Hematopoietic multipotent progenitor cell treated with erythropoietin and hydrocortisone succinate and interleukin-3 and kit ligand, for 8 days (in vitro differentiated cells): ENCODE measurements around the gene LRRC72.
"Not testable (repeated sequence)": the region's sequence is repeated elsewhere in the genome, so short reads cannot be mapped to it uniquely, and the experiment has no call there.

Experiments used
- DNase-seq: peaks from one replicate; pipeline ENCODE4 v3.0.0-alpha.2; 2015

The LRRC72 gene

DNA sequence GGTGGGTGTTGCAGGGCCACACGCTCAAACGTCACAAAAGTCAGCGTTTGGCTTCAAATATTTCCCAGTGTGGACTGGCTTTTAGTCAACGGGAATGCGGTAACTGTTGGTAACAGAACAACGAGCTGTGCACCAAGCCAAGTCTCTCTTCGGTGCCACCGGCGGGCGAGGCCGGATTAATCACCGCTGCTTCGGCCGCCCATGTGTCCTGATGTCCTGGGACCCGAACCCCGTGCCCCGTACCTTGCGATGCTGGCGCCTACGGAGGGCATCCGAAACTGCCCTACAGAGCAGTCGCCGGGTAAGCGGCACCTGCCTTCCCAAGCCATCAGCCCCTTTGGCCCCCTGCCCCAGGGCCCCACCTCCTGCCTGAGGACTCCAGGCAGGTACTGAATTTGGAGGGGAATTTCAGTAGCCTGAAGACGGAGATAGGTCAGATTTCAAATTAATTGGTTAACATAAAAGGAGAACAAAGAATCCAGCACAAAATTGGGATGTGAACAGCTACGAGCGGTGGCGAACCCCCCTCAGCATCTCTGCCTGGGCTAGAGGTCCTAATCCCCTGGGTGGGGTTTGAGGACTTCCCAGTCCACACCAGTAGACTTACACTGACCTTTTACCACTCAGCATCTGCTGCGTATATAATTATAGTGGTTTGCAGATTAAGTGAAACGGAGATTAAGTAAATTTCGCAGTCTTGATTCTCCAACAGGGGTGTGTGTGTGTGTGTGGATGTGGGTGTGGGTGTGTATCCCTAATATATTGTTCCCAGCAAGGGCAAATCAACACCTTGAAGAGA, at the start of gene LRRC72:
LRRC72 (plus strand) TSS at position 84 of the 799 bp plus-strand sequence; CDS start at position 212, 128 bp downstream.
- DNase-seq: no peak

DNA sequence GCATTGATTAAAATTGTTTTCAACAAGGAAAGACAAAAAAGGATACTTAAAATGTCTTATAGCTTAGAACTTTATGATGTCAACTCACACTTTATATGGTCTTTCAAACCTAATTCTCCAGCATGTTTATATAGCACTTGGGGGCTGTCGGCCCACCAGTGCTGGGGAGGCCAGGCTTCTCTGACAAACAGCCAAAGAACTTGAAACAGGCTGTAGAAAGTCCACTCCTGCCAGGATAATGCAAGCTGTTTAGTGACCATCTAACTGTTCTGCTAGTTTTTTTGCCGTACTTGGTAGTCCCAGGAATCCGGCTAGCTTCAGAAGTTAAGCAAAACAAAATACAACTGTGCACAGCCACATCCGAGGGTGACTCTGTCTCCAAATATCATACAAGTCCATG, 47.5 kb upstream of the LRRC72 start:
- no peak for DNase-seq

- DNase-seq: no peak
Observed at GRCh38 chr7:16479591-16479990, 47.0 kb upstream of the LRRC72 start.

- DNase-seq: no peak
Observed at GRCh38 chr7:16484453-16485158, 42.0 kb upstream of the LRRC72 start.

GRCh38 chr7:16491148-16491547, 35.5 kb upstream of the LRRC72 start:
- DNase-seq: no peak

GRCh38 chr7:16492513-16493062, 34.0 kb upstream of the LRRC72 start:
- DNase-seq: no peak

- no peak for DNase-seq
Observed at GRCh38 chr7:16493266-16493665, 33.4 kb upstream of the LRRC72 start.

- DNase-seq: no peak
Observed at GRCh38 chr7:16494551-16494950, 32.1 kb upstream of the LRRC72 start.

- no peak for DNase-seq
Observed at GRCh38 chr7:16494955-16495719, 31.5 kb upstream of the LRRC72 start.

GRCh38 chr7:16498122-16498521, 28.5 kb upstream of the LRRC72 start:
- no peak for DNase-seq

DNA sequence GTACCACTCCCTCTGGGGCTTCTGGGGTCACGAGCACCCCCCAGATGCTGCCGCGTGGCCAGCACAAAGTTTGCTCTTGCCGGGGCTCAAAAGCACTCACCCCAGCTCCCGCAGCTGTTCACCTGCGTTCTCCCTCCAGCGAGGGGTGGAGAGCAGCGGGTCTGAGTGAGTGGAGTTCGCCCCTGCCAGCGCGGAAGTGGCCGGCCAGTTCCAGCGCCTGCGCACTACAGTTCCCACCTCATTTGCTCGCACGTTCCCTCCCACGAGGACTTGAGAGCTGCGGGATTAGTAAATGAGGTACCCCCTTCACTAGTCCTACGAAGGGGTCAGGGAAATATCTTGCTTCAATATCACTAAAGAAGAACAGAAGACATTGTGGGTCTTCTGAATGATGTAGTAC, 24.3 kb upstream of the LRRC72 start:
- DNase-seq: no peak

DNA sequence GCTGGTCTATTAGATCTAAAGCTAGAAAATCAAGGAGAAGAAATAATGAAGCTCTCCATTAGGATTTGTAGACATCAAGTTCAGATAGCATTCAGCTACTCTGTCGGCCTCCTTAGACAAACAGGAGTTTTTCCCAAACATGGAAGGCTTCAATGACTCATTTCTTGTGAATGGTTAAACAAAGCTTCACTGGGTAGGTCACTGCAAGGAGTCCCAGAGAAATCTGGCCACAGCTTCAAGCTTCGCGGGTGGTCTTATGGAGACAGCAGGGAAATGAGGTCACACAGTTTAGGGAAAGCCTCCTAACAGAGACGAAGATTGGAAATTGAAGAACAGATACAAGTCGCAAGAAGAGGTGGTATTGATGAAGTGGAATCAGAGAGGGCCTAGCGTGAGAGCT, 22.6 kb upstream of the LRRC72 start:
- no peak for DNase-seq

DNA sequence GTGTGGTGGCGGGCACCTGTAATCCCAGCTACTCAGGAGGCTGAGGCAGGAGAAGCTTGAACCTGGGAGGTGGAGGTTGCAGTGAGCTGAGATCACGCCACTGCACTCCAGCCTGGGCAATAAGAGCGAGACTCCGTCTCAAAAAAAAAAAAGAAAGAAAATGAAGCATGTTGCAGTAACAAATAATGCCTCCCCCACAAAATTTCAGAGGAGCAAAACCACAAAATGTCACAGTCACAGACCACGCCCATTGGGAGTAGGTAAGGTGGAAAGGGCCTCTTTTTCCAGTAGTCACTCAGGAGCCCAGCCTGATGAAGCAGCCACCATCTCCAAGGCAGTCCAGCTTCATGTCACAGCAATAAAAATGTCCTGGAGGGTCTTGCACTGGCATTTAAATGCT, 20.2 kb upstream of the LRRC72 start:
- DNase-seq: not testable (repeated sequence)

GRCh38 chr7:16509829-16510228, 16.8 kb upstream of the LRRC72 start:
- DNase-seq: peak; percentile 4

DNA sequence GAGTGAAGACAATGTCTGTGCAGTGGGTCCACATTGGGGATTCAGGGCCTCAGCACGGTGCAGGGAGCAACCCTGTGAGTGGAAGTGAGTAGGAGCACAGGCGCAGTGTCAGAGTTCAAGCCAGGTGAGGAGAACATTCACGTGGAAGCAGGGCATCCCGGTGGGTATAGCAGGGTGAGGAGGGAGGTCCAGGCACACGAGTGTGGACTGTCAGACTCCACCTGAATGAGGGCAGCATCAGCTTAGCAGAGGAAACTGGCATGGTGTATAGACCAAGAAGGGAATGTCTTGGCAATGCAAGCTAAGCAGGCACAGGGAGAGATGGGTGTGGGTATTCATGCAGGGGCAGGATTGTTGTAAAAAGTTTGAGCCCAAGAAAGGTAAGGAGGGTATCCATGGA, 15.3 kb upstream of the LRRC72 start:
- DNase-seq: no peak

DNA sequence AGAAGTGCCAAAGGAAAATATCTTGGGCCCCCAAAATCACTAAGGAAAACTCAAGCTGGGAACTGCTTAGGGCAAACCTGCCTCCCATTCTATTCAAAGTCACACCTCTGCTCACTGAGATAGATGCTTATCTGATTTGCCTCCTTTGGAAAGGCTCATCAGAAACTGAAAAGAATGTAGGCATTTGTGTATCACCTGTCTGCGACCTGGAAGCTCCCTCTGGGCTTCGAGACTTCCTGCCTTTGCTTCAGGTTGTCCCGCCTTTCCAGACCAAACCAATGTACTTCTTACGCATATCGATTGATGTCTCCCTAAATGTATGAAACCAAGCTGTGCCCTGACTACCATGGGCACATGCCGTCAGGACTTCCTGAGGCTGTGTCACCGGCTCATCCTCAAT, 14.5 kb upstream of the LRRC72 start:
- no peak for DNase-seq

- no peak for DNase-seq
Observed at GRCh38 chr7:16514271-16514670, 12.4 kb upstream of the LRRC72 start.

DNA sequence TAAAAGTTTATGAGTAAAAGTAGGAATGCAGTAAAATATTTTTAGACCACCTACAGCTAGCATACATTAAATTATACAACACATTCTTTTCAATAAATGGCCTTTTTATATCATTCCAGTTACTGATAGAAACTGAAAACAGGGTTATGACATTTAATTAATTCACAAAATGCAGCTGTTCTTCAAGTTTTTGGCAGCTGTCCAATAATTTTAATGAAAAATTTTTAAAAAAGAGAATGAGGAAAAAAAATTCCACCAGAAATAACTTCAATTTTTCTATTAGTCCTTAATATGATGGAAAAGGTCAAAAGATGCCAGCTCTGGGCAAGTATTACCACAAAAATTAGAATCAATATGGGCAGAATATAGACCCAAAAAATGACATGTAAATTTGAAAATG, 11.9 kb upstream of the LRRC72 start:
- no peak for DNase-seq

GRCh38 chr7:16515785-16516685, 10.6 kb upstream of the LRRC72 start:
- no peak for DNase-seq

DNA sequence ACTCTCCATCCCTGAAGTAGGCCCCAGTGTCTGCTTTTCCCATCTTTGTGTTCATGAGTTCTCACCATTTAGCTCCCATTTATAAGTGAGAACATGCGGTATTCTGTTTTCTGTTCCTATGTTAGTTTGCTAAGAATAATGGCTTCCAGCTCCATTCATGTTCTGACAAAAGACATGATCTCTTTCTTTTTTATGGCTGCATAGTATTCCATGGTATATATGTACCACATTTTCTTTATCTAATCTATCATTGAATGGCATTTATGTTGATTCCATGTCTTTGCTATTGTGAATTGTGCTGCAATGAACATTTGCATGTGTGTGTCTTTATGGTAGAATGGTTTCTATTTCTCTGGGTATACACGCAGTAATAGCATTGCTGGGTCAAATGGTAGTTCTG, 6.6 kb upstream of the LRRC72 start:
- DNase-seq: not testable (repeated sequence)

- no peak for DNase-seq
Observed at GRCh38 chr7:16524332-16524731, 2.3 kb upstream of the LRRC72 start.

DNA sequence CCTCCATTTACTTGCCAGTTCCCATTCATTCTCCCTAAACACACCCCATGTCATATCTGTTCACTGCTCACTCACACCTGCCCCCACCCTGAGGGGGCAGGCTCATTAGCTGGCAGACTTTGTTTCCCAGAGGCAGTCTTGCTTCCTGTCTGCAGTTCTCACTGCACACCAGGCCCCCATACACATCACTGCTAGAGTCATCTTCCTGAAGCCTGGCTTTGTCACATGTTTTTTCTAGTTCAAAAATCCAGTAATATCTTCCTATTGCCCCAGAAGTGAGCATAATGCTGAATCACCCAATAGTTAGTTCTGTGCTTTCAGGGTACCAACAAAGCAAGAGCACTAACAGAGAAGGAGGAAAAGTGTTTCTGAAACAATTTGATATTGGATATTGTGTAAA, 1.9 kb downstream of the LRRC72 start:
- no peak for DNase-seq
